ENCODE measurements around the gene SHROOM3. TPM values are rescaled to one million over a fixed set of nuclear protein-coding genes. Genes with fewer than 3 reads are reported as not detected.

Gene SHROOM3
- total RNA-seq, 2 experiments from 2014 or later = not detected

DNA sequence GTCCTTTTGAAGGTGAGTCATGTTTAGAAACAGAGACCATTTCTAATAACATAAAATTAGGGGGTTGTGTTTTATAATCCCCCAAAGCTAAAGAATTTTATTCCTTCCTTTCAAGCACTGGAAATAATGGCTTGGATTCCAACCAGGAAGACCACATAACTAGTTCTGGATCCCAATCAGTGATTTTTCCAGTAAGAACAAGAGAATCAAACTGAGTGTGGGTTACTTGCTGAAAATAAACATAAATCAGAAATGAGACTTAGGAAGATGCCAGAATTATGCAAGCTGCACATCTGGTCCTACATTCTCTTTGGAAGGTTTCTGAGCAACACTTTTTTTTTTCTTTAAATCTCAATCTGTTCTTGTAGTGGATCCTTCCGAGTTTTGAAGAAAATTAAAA is 386.6 kb downstream of the SHROOM3 start:
- no peaks in the 10 kb centered on the region for H3K9me3 ChIP-seq (ENCODE audit: control insufficient read depth in 1 of 2, insufficient read depth in 1 of 2, low read length in 2 of 2)
- Mint-ChIP-seq H3K9me3 (peaks cover 2% of the 10 kb centered on the region), H3K27me3 (peaks cover 17% of the 10 kb centered on the region), H3K27ac (no peak overlapping the region), H3K4me3 (no peak overlapping the region), H3K36me3 (ENCODE audit: low read depth) (no peaks in the 10 kb centered on the region), H3K4me1 (ENCODE audit: low read depth) (no peaks in the 10 kb centered on the region)
- H3K36me3 ChIP-seq (ENCODE audit: insufficient read depth, low read length) = no peaks in the 10 kb centered on the region
- POLR2A ChIA-PET = no interaction called here
- peaks cover 0 to 4% of the 10 kb centered on the region in 2 experiments for H3K27me3 ChIP-seq (ENCODE audit: control insufficient read depth in 1 of 2, insufficient read depth in 2 of 2, low read length in 2 of 2)
- CTCF ChIA-PET = interaction anchor here (1.8 kb wide), 1 partner anchor 13 kb away, joined by 4 read pairs; no protein-coding TSS in a partner anchor
- H3K27ac ChIP-seq (ENCODE audit: low read depth in 1 of 2, low read length in 2 of 2) = no peak overlapping the region
- DNase-seq = no peak
- H3K4me3 ChIP-seq (ENCODE audit: low read length) = no peak overlapping the region
- H3K4me1 ChIP-seq (ENCODE audit: insufficient read depth, low read length) = no peaks in the 10 kb centered on the region
- intact Hi-C loops (cut with DNase I, micrococcal nuclease) = no loop called here
- ATAC-seq (ENCODE audit: poor library complexity) = no peak
- TF ChIP-seq, protein P1, sequence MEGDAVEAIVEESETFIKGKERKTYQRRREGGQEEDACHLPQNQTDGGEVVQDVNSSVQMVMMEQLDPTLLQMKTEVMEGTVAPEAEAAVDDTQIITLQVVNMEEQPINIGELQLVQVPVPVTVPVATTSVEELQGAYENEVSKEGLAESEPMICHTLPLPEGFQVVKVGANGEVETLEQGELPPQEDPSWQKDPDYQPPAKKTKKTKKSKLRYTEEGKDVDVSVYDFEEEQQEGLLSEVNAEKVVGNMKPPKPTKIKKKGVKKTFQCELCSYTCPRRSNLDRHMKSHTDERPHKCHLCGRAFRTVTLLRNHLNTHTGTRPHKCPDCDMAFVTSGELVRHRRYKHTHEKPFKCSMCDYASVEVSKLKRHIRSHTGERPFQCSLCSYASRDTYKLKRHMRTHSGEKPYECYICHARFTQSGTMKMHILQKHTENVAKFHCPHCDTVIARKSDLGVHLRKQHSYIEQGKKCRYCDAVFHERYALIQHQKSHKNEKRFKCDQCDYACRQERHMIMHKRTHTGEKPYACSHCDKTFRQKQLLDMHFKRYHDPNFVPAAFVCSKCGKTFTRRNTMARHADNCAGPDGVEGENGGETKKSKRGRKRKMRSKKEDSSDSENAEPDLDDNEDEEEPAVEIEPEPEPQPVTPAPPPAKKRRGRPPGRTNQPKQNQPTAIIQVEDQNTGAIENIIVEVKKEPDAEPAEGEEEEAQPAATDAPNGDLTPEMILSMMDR (IDR thresholded peaks at IDR 0.05) = no peak

DNA sequence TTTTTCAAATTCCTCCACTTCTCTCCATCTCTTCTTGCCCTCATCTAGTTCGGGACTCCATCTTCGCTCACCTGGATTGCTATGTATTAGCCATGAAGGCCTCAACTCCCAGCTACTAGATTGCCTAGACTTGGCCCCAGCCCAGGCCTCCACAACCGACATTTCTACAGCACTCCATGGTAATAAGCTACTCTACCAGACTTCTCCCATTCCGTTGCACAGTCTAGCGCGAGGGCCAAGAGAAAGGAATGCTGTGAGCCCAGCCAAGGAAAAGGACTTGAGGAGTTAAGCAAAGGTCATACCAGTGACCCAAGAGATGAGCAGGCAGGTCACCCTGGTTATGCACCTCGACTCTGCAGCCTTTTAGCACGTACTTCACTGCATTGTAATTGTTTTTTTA is 387.3 kb downstream of the SHROOM3 start:
- Histone ChIP-seq H3K9me3 (ENCODE audit: control insufficient read depth in 1 of 2, insufficient read depth in 1 of 2, low read length in 2 of 2) (no peaks in the 10 kb centered on the region), H3K27ac (ENCODE audit: low read depth in 1 of 2, low read length in 2 of 2) (no peak overlapping the region), H3K36me3 (ENCODE audit: insufficient read depth, low read length) (no peaks in the 10 kb centered on the region), H3K4me1 (ENCODE audit: insufficient read depth, low read length) (no peaks in the 10 kb centered on the region), H3K4me3 (ENCODE audit: low read length) (no peak overlapping the region), H3K27me3 (ENCODE audit: control insufficient read depth in 1 of 2, insufficient read depth in 2 of 2, low read length in 2 of 2) (peaks cover 0 to 4% of the 10 kb centered on the region in 2 experiments)
- no peaks in the 10 kb centered on the region for H3K36me3 Mint-ChIP-seq (ENCODE audit: low read depth)
- no peak for ATAC-seq (ENCODE audit: poor library complexity)
- TF ChIP-seq, protein P1 (IDR thresholded peaks at IDR 0.05) = no peak
- no peaks in the 10 kb centered on the region for H3K4me1 Mint-ChIP-seq (ENCODE audit: low read depth)
- no peak for DNase-seq
- ChIA-PET CTCF (interaction anchor here (1.8 kb wide), 1 partner anchor 12 kb away, joined by 4 read pairs; no protein-coding TSS in a partner anchor), POLR2A (no interaction called here)
- intact Hi-C loops (cut with DNase I, micrococcal nuclease) = no loop called here
- H3K27me3 Mint-ChIP-seq = peaks cover 17% of the 10 kb centered on the region
- peaks cover 2% of the 10 kb centered on the region for H3K9me3 Mint-ChIP-seq
- no peak overlapping the region for H3K4me3 Mint-ChIP-seq
- H3K27ac Mint-ChIP-seq = no peak overlapping the region

DNA sequence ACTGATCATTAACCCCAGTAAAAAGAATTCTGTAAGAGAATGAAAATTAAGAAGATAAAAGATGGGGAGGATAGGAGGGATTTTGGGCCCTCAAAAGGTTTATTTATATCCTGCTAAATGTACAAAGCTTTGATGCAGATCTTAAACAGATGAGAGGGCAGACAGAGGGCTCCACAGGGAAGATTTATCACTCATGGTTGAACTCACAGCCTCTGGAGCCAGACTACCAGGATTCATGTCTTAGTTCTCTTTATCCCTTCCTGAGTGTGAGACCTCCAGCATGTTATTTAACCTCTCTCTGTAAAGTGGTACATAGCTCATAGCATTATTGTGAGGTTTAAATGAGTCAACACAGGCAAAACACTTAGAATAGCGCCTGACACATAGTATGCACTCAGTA is 388.5 kb downstream of the SHROOM3 start:
- Mint-ChIP-seq H3K9me3 (peaks cover 2% of the 10 kb centered on the region), H3K4me3 (no peak overlapping the region), H3K27me3 (peaks cover 17% of the 10 kb centered on the region), H3K4me1 (ENCODE audit: low read depth) (no peaks in the 10 kb centered on the region), H3K36me3 (ENCODE audit: low read depth) (no peaks in the 10 kb centered on the region), H3K27ac (no peak overlapping the region)
- ChIA-PET CTCF (no interaction called here), POLR2A (no interaction called here)
- Histone ChIP-seq H3K4me3 (ENCODE audit: low read length) (no peak overlapping the region), H3K36me3 (ENCODE audit: insufficient read depth, low read length) (no peaks in the 10 kb centered on the region), H3K9me3 (ENCODE audit: control insufficient read depth in 1 of 2, insufficient read depth in 1 of 2, low read length in 2 of 2) (no peaks in the 10 kb centered on the region), H3K27me3 (ENCODE audit: control insufficient read depth in 1 of 2, insufficient read depth in 2 of 2, low read length in 2 of 2) (peaks cover 0 to 4% of the 10 kb centered on the region in 2 experiments), H3K4me1 (ENCODE audit: insufficient read depth, low read length) (no peaks in the 10 kb centered on the region), H3K27ac (ENCODE audit: low read depth in 1 of 2, low read length in 2 of 2) (no peak overlapping the region)
- intact Hi-C loops (cut with DNase I, micrococcal nuclease) = no loop called here
- TF ChIP-seq, protein P1 (IDR thresholded peaks at IDR 0.05) = no peak
- ATAC-seq (ENCODE audit: poor library complexity) = no peak
- no peak for DNase-seq
